Inflammatory macrophage treated with lipopolysaccharide for 1 hour (primary cell): ENCODE measurements around the gene MDN1.
"Not testable (repeated sequence)": the region's sequence is repeated elsewhere in the genome, so short reads cannot be mapped to it uniquely, and the experiment has no call there.

Experiments used
- DNase-seq, 2 donors: peaks; one replicate each; pipeline ENCODE4 v3.0.0-alpha.2; 2020 to 2022

The MDN1 gene

DNA sequence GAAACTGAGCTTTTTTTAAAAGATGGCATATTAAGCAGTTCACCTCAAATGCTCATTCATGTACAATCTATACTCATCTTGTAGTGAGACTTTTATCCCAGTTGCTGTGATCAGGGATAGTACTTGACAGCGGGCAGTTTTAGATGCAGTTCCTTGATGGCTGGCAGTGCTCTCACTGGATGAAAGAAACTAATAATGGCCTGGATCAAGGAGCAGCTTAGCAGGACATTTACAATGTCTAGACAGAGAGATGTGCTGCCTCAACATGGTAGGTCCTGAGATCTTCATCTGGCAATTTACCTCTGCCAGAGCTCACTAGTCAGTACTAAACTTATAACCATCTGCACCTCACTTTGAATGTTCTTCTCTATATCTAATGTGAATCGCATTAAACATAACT lies 134.3 kb downstream of the MDN1 start:
- DNase-seq = no peak

- no peak for DNase-seq
Measured at GRCh38 chr6:89682991-89683390, 136.6 kb downstream of the MDN1 start.

DNA sequence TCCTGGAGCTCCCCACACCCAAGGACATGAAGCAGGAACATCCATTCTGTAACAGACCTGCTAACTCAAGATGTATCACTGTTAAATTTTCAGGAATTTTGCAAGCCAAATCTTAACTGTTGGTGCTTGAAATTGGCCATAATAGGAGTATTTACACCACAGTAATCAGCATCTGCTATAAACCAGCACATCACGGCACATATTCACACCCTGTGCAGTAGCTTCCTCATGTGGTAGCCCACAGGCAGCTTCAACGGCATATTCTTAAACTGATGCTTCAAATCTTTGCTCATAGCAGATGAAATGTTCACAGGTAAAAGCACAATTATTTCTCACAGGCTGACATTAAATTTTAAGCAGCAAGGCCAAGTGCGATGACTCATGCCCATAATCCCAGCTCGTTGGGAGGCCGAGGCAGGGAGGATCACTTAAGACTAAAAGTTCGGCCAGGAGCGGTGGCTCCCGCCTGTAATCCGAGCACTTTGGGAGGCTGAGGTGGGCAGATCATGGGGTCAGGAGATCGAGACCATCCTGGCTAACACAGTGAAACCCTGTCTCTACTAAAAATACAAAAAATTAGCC lies 137.5 kb downstream of the MDN1 start:
- DNase-seq = no peak

DNA sequence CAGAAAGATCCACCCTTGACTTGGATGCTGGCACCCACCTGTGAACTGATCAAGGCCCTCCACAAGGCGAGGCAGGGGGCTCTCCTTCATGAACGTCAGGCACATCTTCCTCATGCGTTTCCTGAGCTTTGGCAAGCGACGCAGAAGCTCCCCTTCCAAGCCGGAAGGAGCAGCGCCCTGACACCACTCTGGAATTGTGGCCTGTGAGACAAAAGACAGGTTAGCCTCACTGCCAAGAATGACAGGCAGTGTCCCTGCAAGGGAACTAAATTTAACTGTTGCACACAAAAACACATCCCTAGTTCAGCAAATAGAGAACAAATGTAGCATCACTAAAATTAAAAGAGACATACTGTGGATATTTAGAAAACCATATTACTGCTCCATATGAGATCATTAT lies 139.0 kb downstream of the MDN1 start:
- no peak for DNase-seq

DNA sequence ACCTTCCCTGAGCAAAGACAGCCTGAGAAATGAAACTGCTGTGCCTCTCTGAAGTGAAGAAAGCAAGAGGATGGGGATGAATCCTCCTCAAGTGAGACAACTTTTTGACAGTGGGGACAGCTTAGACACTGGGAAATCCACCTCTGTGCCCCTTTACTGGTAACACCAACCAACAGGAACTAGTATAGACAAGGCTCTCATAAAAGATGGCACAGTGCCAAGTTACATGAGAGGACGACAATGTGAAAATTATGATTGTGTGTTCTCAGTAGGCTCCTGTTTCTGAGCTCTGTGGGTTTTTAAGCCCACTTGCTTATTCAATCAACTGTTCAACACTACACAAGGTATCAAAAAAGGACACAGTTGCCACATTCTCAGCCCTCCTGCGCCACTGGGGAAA lies 139.4 kb downstream of the MDN1 start:
- no peak for DNase-seq

DNA sequence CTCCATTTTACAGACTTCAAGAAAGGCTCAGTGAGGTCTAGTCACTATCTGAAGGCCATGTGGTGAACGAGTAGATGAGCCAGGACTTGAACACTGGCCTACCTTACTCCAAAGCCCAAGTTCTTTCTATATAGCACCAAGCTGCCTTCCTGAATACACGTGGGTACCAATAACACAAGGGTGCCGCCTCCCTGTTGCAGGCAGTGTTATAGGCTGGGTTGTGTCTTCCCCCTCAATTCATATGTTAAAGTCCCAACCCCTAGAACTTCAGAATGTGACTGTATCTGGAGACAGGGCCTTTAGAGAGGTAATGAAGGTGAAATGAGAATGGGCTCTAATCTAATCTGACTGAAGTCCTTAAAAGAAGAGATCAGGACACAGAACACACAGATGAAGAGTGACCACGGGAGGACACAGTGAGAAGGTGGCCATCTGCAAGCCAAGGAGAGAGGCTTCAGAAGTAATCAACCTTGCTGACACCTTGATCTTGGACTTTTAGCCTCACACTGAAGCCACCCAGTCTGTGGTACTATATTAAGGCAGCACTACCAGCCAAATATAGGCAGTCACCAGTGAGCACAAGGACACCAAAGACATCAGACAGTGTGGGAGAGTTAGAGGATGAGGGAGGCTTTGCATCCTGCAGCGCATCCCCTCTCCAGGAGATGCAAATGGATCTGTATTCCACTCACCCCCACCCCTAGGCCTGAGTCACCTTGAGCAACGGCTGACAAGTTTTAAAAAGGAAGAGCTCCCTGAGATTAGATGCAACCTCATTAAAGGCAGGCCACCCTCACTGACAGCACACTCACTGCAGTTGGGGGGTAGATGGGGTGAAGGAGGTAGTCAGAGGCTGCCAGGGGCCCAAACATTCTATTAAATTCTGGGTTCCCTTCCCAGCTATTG lies 140.1 kb downstream of the MDN1 start:
- DNase-seq = no peak

GRCh38 chr6:89678531-89678930 lies 141.1 kb downstream of the MDN1 start:
- no peak for DNase-seq

- no peak for DNase-seq
Measured at GRCh38 chr6:89675949-89676748, 143.4 kb downstream of the MDN1 start.

DNA sequence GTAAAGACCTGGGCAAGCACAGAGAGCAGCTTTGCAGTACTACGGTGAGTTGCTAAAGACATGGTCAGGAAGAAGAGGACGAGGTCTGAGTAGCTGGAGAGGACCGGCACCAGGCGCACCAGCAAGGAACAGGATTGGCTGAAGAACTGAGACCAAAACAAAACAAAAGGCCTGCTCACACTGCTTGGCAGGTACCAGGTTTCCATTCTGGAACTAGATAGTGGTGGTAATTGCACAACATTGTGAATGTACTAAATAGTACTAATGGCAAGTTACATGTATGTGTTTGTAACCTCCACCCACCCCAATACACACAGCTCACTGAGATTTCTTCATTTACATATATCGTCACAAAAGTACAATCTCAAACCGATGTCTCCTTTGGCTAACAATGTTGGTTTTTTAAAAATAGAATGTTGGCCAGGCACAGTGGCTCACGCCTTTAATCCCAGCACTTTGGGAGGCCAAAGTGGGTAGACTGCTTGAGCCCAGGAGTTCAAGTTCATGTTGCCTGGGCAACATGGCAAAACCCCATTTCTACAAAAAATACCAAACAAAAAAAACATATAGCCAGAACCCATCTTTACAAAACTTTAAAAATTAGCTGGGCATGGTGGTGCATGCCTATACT lies 148.5 kb downstream of the MDN1 start:
- no peak for DNase-seq

GRCh38 chr6:89669002-89669401 lies 150.6 kb downstream of the MDN1 start:
- DNase-seq = no peak

- no peak for DNase-seq
Measured at GRCh38 chr6:89667872-89668556, 151.6 kb downstream of the MDN1 start.

DNA sequence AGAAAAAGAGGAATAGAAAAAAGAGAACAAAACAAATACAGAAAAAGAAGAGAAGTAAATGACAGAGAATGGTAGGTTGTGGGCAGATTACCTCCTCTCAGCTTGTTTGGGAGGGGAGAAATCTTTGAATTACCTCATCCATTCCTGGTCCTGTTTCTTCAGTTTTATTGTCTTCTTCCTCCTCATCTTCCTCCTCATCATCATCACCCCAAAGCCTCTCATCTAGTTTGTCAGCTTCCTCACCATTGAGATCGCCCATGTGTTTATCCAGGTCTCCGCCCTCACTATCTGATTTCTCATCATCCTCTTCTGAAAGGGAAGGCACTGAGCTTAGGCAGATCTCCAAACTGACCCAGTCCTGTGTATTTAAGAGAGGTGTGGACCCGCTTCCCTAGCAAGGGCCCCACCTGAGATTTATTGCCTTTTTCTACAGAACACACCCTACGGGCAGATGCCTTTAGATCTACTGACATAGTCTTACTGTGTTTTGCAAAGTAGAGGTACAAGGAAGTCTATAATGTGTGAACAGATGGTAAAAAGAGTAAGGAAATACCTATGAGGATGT lies 156.9 kb downstream of the MDN1 start:
- no peak for DNase-seq

GRCh38 chr6:89661559-89661958 lies 158.0 kb downstream of the MDN1 start:
- no peak for DNase-seq

- DNase-seq = no peak
Measured at GRCh38 chr6:89660981-89661380, 158.6 kb downstream of the MDN1 start.

DNA sequence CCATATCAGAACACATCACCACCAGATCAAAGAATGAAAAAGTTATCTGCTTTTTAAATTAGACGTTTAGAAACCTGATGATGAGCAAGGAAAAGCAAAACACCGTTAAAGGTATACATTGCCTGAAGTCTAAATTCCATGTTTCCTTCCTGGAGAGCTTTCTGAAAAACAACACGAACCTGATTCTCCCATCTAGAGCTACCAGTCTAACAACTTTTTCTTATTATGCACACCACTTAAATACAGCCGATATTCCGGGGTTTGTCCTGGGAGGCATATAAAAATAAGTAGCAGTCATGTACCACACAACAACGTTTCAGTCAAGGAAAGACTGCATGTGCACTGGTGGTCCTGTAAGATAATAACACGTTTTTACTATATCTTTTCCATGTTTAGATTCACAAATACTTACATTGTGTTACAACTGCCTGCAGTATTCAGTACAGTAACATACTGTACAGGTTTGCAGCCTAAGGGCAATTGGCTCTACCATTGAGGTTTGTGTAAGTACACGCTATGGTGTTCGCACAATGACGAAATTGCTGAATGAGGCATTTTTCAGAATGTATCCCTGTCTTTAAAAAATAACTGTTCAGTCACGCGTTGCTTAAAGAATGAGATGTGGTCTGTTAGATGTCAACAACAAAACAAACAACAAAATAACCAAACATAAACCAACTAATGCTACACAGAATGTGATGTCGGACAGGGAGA lies 162.0 kb downstream of the MDN1 start:
- DNase-seq = no peak

- no peak for DNase-seq
Measured at GRCh38 chr6:89655122-89655521, 164.5 kb downstream of the MDN1 start.

- DNase-seq = no peak
Measured at GRCh38 chr6:89650579-89650978, 169.0 kb downstream of the MDN1 start.

- DNase-seq = no peak
Measured at GRCh38 chr6:89649682-89650081, 169.9 kb downstream of the MDN1 start.

DNA sequence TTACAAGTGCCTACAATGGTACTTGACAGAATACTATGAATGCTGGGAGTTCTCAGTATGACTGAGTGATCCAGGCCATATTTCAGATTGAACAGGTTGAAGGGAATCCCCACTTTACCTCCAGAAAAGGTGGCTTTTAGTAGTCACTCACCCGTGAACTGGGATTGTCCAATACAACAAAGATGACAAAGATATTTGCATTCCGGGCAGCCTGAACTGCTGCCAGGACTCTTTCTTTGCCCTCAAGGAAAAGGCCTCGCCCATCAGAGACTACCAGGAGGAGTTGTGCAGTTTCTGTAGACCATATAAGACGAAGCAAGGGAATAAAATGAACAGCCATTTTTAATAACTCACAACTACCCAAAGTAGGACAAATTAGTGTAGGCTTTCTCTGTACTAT lies 174.7 kb downstream of the MDN1 start:
- DNase-seq = no peak

- DNase-seq = no peak
Measured at GRCh38 chr6:89643406-89643805, 176.2 kb downstream of the MDN1 start.

DNA sequence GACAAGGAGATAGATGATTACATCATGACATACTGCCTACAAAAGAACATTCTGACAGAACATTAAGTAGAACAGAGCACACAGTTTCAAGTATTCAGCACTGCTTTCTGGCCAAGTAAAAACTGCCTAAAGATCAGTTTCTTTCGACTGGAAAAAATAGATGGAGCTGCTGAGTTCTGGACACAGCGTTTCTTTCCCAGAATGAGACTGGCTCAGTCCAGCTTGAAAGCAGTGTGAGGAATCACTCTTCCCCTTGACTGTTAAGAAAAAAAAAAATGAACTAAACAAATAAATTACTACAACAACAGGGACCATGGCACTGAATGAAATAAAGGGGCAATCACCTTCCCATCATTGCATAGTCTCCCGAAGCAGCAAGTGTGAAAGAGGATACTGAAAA lies 176.6 kb downstream of the MDN1 start:
- DNase-seq = no peak

DNA sequence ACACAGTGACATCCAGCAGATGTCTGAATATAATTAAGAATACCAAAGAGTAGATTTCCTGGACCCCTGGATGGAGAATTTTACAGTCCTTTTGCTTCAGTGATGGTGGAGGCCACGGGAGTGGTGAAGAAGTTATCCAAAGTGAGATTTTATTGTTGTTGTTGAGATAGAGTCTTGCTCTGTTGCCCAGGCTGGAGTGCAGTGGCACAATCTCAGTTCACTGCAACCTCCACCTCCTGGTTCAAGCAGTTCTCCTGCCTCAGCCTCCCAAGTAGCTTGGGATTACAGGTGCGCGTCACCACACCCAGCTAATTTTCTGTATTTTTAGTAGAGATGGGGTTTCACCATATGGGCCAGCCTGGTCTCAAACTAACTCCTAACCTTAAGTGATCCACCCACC lies 178.0 kb downstream of the MDN1 start:
- not testable (repeated sequence) for DNase-seq
